ENCODE results near the gene SPATA21.

- TF ChIP-seq CTCF (IDR thresholded peaks at IDR 0.05) = no peak
- TF ChIP-seq POLR2A (IDR thresholded peaks at IDR 0.05) = no peak
Observed at GRCh38 chr1:16409536-16410152, 27.6 kb downstream of the SPATA21 start.

Data from body of pancreas (tissue), 4 donors.